Sciatic nerve (tissue), 2 donors: Measurements from ENCODE around the gene RHEB. TPM values are rescaled to one million over a fixed set of nuclear protein-coding genes. Genes with fewer than 3 reads are reported as not detected.

ENCODE experiments used
- ATAC-seq: fragments of 200-7000 bp; cut with Tn5 transposase; one replicate; pipeline ENCODE4 v1.9.1; 2020; ENCODE audit warnings: mild to moderate bottlenecking, moderate library complexity
- DNase-seq: peaks from one replicate; pipeline ENCODE4 v3.0.0-alpha.2; 2020; ENCODE audit warnings: low spot score
- intact Hi-C: fragments of 100-400 bp; cut with DNase I; formaldehyde crosslinking; loops from one replicate; pipeline ENCODE4 v1.14.2; 2022
- microRNA-seq: library from miRNA; unstranded; fragments of <30 nt; microRNA quantifications from one replicate; pipeline ENCODE4 v1.2.0, GENCODE V29; 2020
- total RNA-seq: library from RNA; stranded (reverse); fragmentation: NEBNext Ultra II Directional; extraction: Animal tissue kit (Norgen Biotek cat#: 25700); gene quantifications from one replicate; pipeline ENCODE4 v1.2.1, GENCODE V29; 2021
- donor health status: DM: no; HTN: no; CAD: no.
- donor health status: DM: no; HTN: no; CAD: no.

Gene RHEB
- total RNA-seq, 1 donor from 2014 or later = 113 TPM

DNA sequence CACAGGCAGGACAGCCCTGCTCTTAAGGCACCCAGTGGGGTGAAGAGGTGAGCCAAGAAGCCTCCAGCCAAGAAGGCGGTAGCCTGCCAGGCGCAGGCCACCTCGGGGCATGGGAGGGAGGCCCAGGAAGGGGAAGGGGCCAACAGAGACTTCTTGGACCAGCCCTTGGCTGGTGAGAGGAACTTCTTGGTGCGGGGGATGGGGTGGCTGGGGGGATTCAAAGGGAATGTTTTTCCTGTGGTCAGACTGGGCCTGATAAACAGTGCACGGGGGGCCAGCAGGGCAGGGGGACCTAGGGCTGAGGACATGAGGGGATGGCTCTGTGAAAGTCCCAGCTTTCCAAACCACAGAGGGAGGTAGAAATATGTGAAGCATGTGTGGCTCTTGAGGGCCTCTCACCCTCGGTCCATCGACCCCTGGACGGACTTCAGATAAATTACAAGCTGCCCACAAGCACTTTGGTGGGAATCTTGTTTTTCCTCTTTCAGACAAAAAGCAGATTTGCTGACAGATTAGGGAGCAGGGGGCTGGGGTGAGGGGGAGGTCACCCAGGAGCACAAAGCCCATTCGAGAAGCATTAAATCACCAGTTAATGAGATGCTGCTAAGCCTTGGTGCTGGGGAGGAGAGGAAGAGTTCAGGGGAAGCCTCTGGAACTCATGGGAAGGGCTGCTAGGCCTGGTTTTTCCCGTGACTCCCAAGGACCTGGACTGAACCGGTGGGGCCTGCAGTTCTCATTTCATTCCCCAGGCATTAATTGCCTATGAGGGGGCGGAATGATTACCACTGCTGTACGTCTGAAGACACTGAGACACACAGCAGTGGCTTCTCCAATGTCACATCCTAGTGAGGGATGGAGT, 91.1 kb downstream of the RHEB start:
- ATAC-seq = peak; percentile 24
- intact Hi-C loops = no loop called here
- peak; percentile 68 for DNase-seq

DNA sequence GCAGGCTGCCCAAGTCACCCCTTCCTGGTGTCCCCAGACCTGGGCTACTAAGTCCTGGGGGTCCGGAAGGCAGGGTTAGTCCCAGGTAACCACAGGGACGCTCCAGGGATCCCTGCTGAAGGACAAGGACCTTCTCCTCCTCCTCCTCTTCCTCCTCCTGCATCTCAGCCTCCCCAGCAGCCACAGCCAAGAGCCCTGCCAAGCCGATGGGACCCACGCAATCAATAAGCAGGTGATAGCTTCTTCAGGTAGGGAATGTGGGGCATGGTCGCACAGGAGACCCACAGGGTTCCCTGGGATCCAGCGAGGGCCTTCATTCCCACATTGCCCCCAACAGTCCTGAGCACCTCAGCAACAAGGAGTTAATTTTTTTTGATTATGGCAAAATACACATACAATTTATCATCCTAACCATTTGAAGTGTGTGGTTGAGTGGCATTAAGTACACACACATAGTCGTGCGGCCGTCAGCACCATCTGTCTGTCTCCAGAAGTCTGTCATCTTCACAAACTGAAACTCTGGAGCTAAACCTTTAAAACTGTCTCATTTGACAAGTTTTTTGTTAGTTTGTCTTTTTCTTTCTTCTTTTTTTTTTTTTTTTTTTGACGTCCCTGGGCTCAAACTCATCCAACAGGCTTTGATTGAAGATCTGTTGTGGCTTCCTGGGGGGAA, 91.9 kb downstream of the RHEB start:
- intact Hi-C loops = no loop called here
- DNase-seq = no peak
- ATAC-seq = no peak

DNA sequence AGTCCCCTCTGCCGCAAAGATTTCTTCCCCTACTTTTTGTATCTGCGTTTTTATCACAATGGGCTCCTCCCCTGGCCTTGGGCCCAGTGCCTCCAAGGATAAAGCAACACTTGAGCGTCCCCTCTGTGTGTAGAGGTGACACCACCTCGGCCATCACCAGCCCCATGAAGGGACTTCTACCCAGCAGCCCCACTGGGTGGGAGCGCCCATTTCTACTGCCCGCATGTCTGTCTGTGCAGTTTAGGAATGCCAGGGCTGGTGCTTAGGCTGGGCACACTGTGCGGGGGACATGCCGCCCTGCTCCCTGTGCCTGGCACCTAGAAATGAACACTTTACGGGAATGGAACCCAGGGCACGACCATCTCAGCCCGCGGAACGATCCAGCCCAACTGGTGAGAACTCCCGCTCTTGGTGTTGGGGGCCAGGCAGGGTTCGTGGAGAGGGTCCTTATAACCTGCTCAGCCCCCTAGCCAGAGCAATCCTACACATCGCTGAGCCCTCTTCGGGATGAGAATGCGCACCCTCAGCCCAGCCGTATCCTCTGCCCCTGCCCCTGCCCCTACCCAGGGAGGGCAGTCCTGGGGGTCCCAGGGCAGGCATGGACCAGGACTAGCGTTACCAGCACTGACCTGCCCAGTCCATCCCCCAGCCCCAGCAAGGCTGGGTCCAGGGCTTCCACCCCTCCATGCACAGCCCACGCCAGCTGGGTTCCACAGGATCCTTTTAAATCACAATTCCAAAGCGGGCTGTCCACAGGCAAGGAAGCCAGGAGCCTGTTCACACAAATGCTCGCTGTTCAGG, 92.6 kb downstream of the RHEB start:
- intact Hi-C loops = no loop called here
- no peak for DNase-seq

GRCh38 chr7:151426441-151426903, 93.2 kb downstream of the RHEB start:
- intact Hi-C loops = no loop called here
- DNase-seq = peak; percentile 90
- ATAC-seq = peak; percentile 84

More for the DNA sequence above, 92.6 kb downstream of the RHEB start:
- ATAC-seq = peak; percentile 8

- DNase-seq = no peak
- intact Hi-C loops = no loop called here
- ATAC-seq = peak; percentile 86
Measured at GRCh38 chr7:151425670-151426440, 93.8 kb downstream of the RHEB start.

DNA sequence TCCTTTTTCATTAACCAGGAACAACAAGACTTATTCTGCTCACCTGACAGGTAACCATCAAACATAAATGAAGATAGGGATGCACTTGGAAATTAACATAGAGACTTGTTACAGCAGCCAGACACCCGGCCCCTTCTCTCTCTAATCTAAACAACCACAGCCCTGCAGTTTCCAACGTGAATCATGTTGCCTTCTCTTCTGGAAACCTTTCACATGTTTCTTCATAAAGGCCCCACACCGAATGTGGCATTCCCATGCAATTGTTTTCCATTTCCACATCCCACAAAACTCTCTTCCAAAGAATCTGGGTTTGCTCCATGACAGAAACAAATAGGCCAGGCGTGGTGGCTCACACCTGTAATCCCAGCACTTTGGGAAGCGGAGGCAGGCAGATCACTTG, 94.9 kb downstream of the RHEB start:
- intact Hi-C loops = no loop called here
- ATAC-seq (no peak), DNase-seq (no peak)

- ATAC-seq = no peak
Measured at GRCh38 chr7:151423936-151424335, 95.8 kb downstream of the RHEB start.

GRCh38 chr7:151423226-151423625, 96.5 kb downstream of the RHEB start:
- intact Hi-C loops = no loop called here
- DNase-seq (peak; percentile 15), ATAC-seq (no peak)

More at GRCh38 chr7:151423936-151424335, 95.8 kb downstream of the RHEB start:
- intact Hi-C loops = no loop called here
- DNase-seq = no peak

- ATAC-seq (no peak), DNase-seq (no peak)
- intact Hi-C loops = no loop called here
Measured at GRCh38 chr7:151422212-151422611, 97.5 kb downstream of the RHEB start.

- DNase-seq = peak; percentile 30
- no peak for ATAC-seq
- intact Hi-C loops = no loop called here
Measured at GRCh38 chr7:151420144-151420543, 99.6 kb downstream of the RHEB start.

- intact Hi-C loops = no loop called here
- peak; percentile 59 for DNase-seq
- ATAC-seq = peak; percentile 89
Measured at GRCh38 chr7:151416941-151417315, 102.8 kb downstream of the RHEB start.

GRCh38 chr7:151416112-151416940, 103.4 kb downstream of the RHEB start:
- intact Hi-C loops = no loop called here
- ATAC-seq = peak; percentile 18
- no peak for DNase-seq

Small RNAs within 50 kb of the gene (microRNA-seq; reads per million reads assigned to microRNA genes)
- not detected for gene MIR3907

Other genes starting within 250 kb of the RHEB start
- gene NUB1, start 178.1 kb downstream of the RHEB start, total RNA-seq = 48.5 TPM
- 101 TPM for gene WDR86, start 109.9 kb downstream of the RHEB start, total RNA-seq
- 3.9 TPM for gene CRYGN, start 79.8 kb downstream of the RHEB start, total RNA-seq